GM19043 (cell line): Measurements from ENCODE around the gene TTLL11.

Experiments
- ATAC-seq: cut with Tn5 transposase; IDR thresholded peaks from one replicate; pipeline ENCODE4 v1.9.1; 2021; ENCODE audit warnings: low read depth; ENCODE audit not compliant: unreplicated experiment

TTLL11 gene

DNA sequence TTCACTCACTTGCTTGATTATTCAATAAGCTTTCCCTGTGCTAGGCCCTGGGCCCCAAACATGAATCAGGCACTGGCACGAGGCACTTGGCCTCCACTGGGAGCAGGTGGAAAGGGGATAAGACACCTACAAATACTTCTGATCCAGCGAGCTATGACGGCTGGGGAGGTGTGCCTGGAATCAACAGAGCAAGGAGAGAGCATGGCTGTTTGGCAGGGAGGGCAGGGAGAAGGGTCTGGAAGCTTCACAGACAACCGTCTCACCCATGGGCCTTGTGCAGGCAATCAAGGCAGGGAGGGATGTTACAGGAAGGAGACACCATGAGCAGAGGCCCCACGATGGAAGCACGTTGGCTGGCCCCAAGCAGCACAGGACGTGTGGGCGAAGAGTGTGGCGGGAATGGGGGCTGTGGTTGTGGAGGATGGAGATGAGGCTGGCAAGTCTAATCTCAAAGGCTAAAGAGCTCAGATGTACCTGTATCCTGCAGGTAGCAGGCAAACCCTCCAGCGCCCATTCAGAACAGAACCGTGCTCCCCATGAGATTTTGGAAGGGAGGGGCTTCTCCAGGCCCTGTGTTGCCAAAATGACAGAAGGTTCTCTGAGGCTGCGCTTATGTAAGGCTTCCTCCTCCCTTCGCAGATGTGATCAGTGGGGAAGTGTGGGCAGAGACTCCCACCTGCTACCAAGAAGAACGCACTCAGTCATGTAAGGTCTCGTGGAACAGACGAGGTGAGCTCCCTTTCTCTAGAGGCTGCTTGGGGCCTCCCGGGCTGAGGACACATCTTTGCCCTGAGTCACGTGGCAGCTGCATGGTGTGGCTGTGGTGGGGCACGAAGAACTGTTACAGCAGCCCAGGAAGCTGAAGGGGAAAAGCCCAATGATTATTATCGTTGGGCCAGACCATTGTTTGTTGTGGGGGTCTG, 252.0 kb downstream of the TTLL11 start:
- ATAC-seq = no peak

DNA sequence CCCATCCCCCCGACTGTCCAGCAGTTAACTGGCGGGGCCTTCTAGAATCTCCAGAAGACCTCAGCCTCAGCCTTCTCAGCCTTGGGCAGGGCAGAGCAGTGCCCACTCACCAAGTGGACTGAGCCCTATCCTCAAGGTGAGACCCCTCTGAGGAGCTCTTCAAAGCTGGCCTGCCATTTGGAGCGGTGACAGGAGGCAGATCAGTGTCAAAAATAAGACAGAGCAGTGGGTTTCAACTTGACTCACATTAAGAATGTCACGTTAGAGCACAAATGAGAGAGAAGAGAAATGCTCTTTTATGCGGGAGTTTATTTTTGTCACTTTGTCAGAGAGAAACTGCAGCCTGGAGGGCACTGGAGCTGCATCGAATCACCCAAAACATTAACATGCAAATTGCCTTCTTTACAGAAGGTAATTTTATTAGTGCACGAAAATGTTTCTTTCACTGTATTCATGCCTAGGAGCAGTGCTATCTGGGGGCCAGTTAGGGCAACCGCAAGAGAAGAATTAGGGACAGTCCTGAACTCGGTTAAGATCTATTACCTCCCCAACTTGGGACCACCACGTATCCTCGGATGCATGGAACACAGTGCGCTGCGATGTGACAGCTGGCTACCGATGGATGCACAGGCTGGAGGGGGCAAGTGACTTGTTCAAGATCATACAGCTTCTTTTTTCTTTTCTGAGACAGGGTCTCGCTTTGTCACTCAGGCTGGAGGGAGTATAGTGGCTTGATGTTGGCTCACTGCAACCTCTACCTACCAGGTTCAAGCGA, 253.2 kb downstream of the TTLL11 start:
- no peak for ATAC-seq

DNA sequence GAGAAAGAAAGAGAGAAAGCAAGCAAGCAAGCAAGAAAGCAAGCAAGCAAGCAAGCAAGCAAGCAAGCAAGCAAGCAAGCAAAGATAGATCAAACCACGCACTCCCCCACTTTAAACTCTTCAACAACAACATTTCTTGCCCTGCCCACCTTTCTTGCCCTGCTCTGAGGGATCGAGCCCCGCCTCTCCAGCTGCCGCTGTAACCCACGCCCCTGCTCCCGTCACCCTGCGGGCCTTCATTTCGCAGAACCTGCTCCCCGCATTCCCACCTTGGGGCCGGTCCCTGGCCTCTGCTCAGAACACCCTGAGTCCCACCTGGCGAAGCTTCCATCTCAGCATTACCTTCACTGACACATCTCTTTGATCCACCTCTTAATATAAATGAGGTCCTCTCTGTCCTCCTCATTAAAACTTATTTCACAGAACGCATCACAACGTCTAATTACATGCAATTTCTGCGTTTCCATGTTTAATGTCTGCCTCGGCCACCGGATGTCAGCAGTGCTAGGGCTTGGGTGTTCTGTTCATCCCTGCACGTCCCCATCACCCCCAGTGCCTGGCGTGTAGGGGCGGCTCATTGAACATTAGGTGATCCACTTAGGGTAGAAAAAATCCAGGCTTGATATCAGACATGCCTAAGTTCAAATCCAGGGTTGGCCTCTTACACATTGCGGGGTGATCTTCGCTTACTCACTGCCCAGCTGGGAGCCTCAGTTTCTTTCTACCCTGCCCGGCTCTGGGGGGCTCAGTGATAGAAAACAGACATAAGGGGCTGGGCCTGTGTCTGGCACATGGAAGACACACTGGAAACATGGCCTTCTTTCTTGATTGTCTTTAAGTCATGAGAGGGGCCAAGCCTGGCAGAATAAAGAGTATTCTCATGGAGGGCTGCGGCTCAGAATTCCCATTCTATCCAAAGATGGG, 254.1 kb downstream of the TTLL11 start:
- no peak for ATAC-seq

DNA sequence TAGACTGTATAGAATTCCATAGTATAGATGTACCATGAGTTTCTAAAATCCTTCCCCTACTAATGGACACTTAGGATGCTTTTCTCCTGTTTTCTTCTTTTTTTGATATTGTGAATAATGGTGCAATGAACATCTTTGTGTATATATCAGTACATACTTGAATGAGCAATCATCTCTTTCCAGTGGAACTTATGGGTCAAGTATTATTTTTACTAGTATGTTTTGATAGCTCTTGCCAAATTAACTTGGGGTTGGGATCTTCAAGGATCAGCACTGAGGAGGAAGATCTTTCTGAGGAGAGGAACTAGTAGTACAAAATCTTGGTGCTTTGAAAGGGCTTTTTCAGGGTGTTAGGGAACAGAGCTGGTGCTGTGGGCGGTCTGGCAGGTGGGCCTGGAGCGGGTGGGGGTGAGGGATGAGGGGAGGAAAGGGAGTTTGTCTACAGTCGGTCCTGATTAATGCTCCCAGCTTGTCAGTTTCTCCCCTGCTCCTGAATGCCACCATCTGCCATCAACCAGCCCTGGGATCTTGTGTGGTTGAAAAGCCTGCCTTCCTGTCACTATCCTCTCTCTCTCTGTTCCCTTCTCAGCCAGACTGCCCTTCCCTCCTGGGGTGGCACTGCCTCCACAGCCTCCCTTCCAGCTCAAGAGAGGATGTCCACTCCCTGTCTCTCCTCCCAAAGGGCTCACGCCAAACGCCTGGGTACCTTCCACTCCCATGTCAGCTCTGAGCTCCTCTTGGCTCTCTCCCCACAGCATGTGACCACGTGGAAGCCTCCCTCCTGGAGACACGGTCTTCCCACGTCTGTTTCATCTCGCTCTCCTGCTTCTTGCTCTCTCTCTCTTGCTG, 255.8 kb downstream of the TTLL11 start:
- no peak for ATAC-seq

DNA sequence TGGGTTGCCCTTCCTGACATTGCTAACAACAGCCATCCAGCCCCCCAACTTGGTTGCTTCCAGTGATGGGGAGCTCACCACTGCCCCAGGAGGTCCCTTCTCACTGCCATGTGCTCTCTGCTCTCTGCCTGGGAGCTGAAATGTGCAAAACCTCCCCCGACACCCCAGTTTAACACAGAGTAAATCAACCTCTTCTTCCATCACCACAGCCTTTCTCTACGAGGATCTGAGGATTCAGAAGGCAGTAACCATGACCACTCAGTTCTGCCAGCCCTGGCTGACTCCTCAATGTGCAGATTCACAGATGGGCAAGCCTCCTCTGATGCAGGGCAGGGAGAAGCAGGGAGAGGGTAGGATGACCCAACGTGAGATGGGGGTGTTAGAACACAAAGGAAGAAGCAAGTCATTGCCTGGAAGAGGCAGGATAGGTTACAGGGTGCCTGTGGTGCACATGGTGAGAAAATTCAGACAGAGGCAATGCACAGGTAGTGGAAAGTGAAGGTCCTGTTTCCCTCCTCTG, 256.7 kb downstream of the TTLL11 start:
- no peak for ATAC-seq

GRCh38 chr9:121835587-121836365, 257.3 kb downstream of the TTLL11 start:
- no peak for ATAC-seq

- no peak for ATAC-seq
Measured at GRCh38 chr9:121833061-121833460, 260.0 kb downstream of the TTLL11 start.

- no peak for ATAC-seq
Measured at GRCh38 chr9:121831869-121832268, 261.2 kb downstream of the TTLL11 start.

- no peak for ATAC-seq
Measured at GRCh38 chr9:121830441-121831140, 262.5 kb downstream of the TTLL11 start.

DNA sequence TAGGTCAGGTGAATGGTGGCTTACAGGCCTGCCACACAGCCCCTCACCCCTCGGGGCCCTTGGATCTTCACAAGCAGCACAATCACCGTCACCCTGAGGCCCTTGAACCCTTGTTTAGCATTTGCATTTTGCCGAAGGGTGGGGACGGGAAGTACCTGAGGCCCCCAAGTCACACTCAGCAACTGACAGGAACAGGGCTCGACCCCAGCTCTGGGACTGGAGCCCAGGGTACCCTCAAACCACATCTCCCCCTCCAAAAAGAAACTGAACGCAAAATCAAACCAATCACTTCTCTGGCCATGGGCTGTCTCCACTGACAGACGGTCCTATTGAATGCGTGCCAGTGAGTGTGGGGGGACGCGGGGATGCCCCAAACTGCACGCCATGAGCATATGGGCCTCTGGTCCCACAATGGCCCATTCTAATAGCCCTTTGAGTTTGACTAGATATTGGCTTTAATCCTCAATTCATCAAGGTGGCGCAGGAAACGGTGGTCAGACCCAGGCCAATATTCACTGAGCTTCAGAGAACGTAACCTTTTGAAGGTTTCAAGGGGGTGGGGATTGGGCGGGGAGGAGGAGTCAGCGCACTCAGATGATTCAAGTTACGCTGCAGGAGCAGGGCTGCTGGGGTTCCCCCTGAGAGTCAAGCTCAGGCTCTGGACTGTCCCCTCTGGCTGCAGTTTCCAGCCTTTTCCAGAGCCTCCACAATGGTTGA, 265.7 kb downstream of the TTLL11 start:
- ATAC-seq = no peak

- ATAC-seq = no peak
Measured at GRCh38 chr9:121826711-121827110, 266.4 kb downstream of the TTLL11 start.

- ATAC-seq = no peak
Measured at GRCh38 chr9:121825031-121825691, 267.9 kb downstream of the TTLL11 start.

GRCh38 chr9:121824651-121825030, 268.5 kb downstream of the TTLL11 start:
- ATAC-seq = no peak

DNA sequence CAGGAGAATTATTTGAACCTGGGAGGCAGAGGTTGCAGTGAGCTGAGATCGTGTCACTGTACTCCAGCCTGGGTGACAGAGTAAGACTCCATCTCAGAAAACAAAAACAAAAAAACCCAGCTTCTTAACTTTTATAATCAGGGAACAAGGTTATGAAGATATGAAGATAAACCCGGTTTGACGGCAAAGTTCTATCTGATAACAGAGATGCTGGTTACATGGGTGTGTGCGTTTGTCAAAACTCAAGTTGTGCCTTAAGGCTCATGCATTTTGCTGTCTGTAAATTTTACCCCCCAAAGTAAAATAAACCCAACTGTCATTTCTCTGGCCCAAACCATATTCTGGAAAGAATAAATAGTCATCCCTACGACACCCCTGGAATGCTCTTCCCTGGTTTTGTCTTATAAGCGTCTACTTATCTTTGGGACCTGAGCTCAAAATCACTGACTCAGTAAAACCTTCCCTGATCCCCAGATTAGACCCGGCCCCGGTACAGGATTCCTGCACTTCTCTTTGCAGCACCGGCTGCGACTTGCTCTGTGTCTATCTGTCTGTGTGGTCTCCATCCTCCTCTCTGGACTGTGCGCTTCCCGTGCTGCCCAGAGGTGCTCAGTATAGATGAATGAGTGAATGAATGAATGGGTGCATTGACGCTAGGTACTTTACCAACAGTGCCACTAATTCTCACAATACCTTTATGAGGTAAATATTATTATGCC, 269.5 kb downstream of the TTLL11 start:
- no peak for ATAC-seq

GRCh38 chr9:121822093-121823085, 270.7 kb downstream of the TTLL11 start:
- no peak for ATAC-seq
